Progenitor cell of endocrine pancreas (in vitro differentiated cells): ENCODE data around the gene PSMB5. TPM values are rescaled to one million over a fixed set of nuclear protein-coding genes. Genes with fewer than 3 reads are reported as not detected.
"Not testable (repeated sequence)": the region's sequence is repeated elsewhere in the genome, so short reads cannot be mapped to it uniquely, and the experiment has no call there.

Experiments
- DNase-seq: peaks from one replicate; pipeline ENCODE4 v3.0.0; 2021; ENCODE audit warnings: low spot score; ENCODE audit not compliant: unreplicated experiment
- H3K27ac Mint-ChIP-seq: 2 replicates; pipeline ENCODE4 v1.8.0; 2021; ENCODE audit warnings: mild to moderate bottlenecking, moderate library complexity, mixed read lengths
- H3K27me3 Mint-ChIP-seq: 2 replicates; pipeline ENCODE4 v1.8.0; 2021; ENCODE audit warnings: mixed read lengths
- H3K36me3 Mint-ChIP-seq: 2 replicates; pipeline ENCODE4 v1.8.0; 2022; ENCODE audit warnings: mixed read lengths; ENCODE audit not compliant: insufficient read depth
- H3K4me1 Mint-ChIP-seq: 2 replicates; pipeline ENCODE4 v1.8.0; 2021; ENCODE audit warnings: low read depth, mixed read lengths
- H3K4me3 Mint-ChIP-seq: 2 replicates; pipeline ENCODE4 v1.8.0; 2021; ENCODE audit warnings: low read depth, mild to moderate bottlenecking, moderate library complexity, mixed read lengths
- H3K9me3 Mint-ChIP-seq: 2 replicates; pipeline ENCODE4 v1.8.0; 2021; ENCODE audit warnings: low read depth, mixed read lengths
- total RNA-seq: library from RNA; stranded (reverse); gene quantifications from 2 replicates; pipeline ENCODE4 v1.2.1, GENCODE V29; 2021
- TF ChIP-seq, protein P1 (sequence below): fragments of 200-600 bp; sonication (generic); IDR thresholded peaks from one replicate; pipeline ENCODE4 v1.5.0; 2021; ENCODE audit warnings: antibody characterized with exemption, mild to moderate bottlenecking; ENCODE audit not compliant: unreplicated experiment

PSMB5 gene
- total RNA-seq, 1 donor from 2014 or later: 156 TPM

- DNase-seq: no peak
- H3K4me1 Mint-ChIP-seq: peaks cover 9% of the 10 kb centered on the region
- H3K27ac Mint-ChIP-seq: no peak overlapping the region
- H3K9me3 Mint-ChIP-seq: no peaks in the 10 kb centered on the region
- TF ChIP-seq, protein P1, sequence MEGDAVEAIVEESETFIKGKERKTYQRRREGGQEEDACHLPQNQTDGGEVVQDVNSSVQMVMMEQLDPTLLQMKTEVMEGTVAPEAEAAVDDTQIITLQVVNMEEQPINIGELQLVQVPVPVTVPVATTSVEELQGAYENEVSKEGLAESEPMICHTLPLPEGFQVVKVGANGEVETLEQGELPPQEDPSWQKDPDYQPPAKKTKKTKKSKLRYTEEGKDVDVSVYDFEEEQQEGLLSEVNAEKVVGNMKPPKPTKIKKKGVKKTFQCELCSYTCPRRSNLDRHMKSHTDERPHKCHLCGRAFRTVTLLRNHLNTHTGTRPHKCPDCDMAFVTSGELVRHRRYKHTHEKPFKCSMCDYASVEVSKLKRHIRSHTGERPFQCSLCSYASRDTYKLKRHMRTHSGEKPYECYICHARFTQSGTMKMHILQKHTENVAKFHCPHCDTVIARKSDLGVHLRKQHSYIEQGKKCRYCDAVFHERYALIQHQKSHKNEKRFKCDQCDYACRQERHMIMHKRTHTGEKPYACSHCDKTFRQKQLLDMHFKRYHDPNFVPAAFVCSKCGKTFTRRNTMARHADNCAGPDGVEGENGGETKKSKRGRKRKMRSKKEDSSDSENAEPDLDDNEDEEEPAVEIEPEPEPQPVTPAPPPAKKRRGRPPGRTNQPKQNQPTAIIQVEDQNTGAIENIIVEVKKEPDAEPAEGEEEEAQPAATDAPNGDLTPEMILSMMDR: no peak
- no peak overlapping the region for H3K4me3 Mint-ChIP-seq
- H3K36me3 Mint-ChIP-seq: no peaks in the 10 kb centered on the region
- H3K27me3 Mint-ChIP-seq: no peaks in the 10 kb centered on the region
These were observed 17.6 kb downstream of the PSMB5 start for GRCh38 chr14:23017091-23017490.

DNA sequence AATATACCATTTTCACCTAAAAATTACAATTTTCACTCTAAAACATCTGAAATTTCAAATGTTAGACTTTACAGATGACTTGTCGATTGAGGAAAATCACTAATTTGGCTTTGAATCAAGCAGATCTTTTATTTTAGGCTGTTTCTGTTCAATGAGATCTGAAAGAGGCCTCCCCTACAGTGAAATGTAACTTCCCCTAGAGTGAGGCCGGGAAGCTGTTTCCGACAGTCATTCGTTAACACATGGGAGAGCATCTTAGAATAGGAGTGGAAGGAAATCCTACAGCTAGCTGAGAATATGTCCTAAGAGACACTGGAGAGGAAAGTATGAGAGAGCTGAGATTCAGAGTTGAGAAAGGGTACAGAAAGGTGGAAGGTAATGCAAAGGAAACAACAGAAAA, 19.1 kb downstream of the PSMB5 start:
- H3K4me3 Mint-ChIP-seq: no peak overlapping the region
- TF ChIP-seq, protein P1: no peak
- H3K9me3 Mint-ChIP-seq: no peaks in the 10 kb centered on the region
- no peak for DNase-seq
- no peak overlapping the region for H3K27ac Mint-ChIP-seq
- H3K36me3 Mint-ChIP-seq: no peaks in the 10 kb centered on the region
- H3K4me1 Mint-ChIP-seq: peaks cover 2% of the 10 kb centered on the region
- H3K27me3 Mint-ChIP-seq: no peaks in the 10 kb centered on the region

DNA sequence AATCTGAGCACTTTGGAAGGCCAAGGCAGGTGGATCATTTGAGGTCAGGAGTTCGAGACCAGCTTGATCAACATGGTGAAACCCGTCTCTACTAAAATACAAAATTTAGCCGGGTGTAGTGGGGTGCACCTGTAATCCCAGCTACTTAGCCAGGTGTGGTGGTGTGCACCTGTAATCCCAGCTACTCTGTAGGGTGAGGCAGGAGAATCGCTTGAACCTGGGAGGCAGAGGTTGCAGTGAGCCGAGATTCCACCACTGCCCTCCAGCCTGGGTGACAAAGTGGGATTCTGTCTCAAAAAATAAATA, 21.0 kb downstream of the PSMB5 start:
- not testable (repeated sequence) for H3K27ac Mint-ChIP-seq, H3K4me1 Mint-ChIP-seq, H3K27me3 Mint-ChIP-seq, H3K4me3 Mint-ChIP-seq, H3K9me3 Mint-ChIP-seq, H3K36me3 Mint-ChIP-seq, DNase-seq

DNA sequence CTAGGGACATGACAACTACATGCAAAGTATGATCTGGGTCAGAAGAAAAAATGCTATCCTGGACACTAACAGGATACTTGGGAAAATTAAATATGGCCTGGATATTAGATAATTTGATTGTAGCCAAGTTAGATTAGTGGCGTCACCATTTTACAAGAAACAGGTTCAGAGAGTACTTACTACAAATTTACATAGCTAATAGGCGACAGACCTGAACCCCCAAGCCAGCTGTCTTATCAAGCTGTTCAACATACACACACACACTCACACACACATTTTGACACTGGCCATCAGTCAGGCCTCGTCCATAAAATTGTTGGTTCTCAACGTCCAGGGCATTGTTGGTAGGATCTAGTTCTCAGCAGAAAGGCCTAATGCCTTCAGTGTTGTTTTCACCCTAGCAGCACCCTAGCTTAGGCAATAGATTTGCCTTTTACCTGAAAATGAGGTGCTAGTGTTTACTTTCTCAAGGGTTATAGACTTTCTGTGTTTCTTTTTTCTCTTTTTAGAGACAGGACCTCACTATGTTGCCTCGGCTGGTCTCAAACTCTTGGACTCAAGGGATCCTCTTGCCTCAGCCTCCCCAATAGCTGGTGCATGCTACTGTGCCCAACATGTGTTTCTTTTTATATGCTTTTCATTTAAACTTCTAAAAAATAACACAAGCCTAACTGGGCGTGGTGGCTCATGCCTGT, 21.5 kb downstream of the PSMB5 start:
- peaks cover 1% of the 10 kb centered on the region for H3K36me3 Mint-ChIP-seq
- H3K4me1 Mint-ChIP-seq: peaks cover 7% of the 10 kb centered on the region
- H3K27me3 Mint-ChIP-seq: no peaks in the 10 kb centered on the region
- H3K4me3 Mint-ChIP-seq: no peak overlapping the region
- TF ChIP-seq, protein P1: no peak
- H3K27ac Mint-ChIP-seq: no peak overlapping the region
- peaks cover 6% of the 10 kb centered on the region for H3K9me3 Mint-ChIP-seq
- no peak for DNase-seq

DNA sequence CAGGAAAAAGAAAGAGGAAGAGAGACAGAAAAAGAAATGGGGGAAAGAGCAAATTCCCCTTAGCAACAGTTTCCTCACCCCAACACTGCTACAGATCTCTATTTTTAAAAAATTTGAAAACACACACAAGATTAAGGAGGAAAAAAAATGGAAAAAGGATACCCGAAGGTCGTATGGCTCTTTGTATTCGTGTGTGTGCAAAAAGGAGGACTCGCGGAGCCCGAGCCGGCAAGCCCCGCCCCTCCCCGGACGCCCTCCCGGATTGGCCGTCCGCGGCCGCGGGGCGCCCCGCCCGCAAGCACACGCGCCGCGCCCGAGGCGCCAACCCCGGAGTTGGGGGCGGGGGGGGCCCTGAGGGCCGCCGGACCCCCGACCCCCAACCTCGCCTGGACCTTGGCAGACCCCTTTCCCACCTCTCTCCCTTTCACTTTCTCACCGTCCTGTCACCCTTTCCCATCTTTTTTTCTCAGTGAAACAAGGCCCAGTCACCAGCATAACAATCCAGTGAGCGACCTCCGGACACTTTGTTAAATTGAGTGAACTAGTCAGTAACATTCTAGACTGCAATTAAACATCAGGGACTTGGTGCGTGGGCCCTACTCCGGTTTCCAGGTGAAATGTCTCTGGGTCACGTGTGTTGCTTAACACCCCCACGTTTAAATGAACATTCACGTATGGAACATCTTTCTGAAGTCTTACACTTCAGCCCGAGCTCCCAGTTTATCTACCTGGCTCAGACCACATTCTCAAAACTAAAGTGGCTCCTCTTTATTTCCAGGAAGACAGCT, 24.6 kb downstream of the PSMB5 start, which contains the start of gene C14orf93:
Gene C14orf93, minus strand, starts transcription at position 205 of the 788 bp plus-strand sequence. CDS start 11,120 bp downstream, outside the sequence.
- H3K9me3 Mint-ChIP-seq: peaks cover 6% of the 10 kb centered on the region
- H3K27me3 Mint-ChIP-seq: no peaks in the 10 kb centered on the region
- peaks cover 20% of the 10 kb centered on the region for H3K4me1 Mint-ChIP-seq

More for the DNA sequence above, 24.6 kb downstream of the PSMB5 start, which contains the start of gene C14orf93:
- Mint-ChIP-seq H3K36me3 (peaks cover 4% of the 10 kb centered on the region), H3K27ac (peak within 1 kb of the TSS; percentile 95), H3K4me3 (peak within 1 kb of the TSS; percentile 82)
- DNase-seq: peak; percentile 45
- TF ChIP-seq, protein P1: no peak
